Measurements from ENCODE around the gene ADARB1.

The ADARB1 gene

DNA sequence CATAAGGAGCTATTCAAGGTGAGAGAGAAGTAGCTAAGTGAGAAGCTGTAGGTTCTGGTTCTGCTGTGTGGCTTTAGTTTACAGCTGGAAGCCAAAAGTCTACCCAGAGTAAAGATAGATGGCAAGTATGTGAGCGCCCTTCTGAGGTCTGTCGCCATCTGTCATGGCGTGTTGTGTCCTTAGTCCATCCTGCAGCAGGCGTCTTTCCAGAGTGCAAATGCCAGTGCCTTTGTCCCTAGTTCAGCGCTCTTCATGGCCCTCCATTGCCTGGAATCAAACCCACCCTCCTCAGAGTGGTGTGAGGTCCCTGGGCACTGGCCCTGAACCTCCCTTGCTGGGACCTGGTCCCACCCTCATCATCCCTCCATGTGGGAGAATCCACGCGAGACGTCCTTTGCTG lies 96.6 kb downstream of the ADARB1 start:
- no peak overlapping the region for H3K4me3 ChIP-seq (replicated peaks; ENCODE audit: low read depth, low read length)
- TF ChIP-seq, protein P1, sequence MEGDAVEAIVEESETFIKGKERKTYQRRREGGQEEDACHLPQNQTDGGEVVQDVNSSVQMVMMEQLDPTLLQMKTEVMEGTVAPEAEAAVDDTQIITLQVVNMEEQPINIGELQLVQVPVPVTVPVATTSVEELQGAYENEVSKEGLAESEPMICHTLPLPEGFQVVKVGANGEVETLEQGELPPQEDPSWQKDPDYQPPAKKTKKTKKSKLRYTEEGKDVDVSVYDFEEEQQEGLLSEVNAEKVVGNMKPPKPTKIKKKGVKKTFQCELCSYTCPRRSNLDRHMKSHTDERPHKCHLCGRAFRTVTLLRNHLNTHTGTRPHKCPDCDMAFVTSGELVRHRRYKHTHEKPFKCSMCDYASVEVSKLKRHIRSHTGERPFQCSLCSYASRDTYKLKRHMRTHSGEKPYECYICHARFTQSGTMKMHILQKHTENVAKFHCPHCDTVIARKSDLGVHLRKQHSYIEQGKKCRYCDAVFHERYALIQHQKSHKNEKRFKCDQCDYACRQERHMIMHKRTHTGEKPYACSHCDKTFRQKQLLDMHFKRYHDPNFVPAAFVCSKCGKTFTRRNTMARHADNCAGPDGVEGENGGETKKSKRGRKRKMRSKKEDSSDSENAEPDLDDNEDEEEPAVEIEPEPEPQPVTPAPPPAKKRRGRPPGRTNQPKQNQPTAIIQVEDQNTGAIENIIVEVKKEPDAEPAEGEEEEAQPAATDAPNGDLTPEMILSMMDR (IDR thresholded peaks at IDR 0.05; ENCODE audit: low read length, missing control alignments): no peak
- no peak for DNase-seq (ENCODE audit: low read depth)

DNA sequence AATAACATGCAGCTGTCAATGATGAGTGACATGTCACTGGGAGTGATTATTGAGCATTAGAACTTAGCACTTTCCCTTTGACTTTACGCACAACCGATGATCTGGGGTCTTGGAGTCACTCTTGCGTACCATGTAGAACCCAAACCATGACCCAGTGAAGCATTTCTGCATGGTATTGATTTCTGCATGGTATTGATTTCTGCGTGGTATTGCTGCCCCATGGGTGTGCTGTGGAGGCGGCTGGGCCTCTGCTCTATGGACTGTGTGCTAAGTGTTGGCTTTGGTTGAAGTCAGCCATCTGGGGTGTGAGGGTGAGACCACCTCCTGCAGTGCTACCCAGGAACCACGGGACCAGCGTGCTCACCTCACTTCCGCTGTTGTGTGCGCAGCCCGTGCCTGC lies 98.0 kb downstream of the ADARB1 start:
- TF ChIP-seq, protein P1 (IDR thresholded peaks at IDR 0.05; ENCODE audit: low read length, missing control alignments): no peak
- no peak for DNase-seq (ENCODE audit: low read depth)
- no peak overlapping the region for H3K4me3 ChIP-seq (replicated peaks; ENCODE audit: low read depth, low read length)

DNA sequence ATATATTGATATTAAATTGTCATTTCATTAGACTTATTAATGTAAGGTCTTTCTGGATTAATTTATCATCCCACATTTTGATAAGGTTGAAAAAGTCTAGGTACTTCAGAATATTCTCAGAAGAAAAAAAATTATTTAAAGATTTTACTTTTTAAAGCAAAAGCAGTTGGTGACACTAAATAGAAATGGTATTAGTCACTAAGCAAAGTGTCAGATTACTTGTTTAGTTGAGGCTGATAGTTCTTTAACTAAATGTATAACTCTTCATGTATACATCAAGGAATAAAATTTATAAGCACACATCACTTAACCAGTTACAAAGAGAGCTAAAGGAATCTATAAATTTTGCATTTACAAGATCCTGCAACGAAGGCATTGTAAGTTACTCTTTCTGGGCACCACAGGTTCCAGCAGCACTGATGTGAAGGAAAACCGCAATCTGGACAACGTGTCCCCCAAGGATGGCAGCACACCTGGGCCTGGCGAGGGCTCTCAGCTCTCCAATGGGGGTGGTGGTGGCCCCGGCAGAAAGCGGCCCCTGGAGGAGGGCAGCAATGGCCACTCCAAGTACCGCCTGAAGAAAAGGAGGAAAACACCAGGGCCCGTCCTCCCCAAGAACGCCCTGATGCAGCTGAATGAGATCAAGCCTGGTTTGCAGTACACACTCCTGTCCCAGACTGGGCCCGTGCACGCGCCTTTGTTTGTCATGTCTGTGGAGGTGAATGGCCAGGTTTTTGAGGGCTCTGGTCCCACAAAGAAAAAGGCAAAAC lies 101.1 kb downstream of the ADARB1 start:
- H3K4me3 ChIP-seq (replicated peaks; ENCODE audit: low read depth, low read length): no peak overlapping the region
- TF ChIP-seq, protein P1 (IDR thresholded peaks at IDR 0.05; ENCODE audit: low read length, missing control alignments): no peak
- no peak for DNase-seq (ENCODE audit: low read depth)

DNA sequence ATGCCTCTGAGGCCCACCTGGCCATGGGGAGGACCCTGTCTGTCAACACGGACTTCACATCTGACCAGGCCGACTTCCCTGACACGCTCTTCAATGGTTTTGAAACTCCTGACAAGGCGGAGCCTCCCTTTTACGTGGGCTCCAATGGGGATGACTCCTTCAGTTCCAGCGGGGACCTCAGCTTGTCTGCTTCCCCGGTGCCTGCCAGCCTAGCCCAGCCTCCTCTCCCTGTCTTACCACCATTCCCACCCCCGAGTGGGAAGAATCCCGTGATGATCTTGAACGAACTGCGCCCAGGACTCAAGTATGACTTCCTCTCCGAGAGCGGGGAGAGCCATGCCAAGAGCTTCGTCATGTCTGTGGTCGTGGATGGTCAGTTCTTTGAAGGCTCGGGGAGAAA lies 101.8 kb downstream of the ADARB1 start:
- no peak overlapping the region for H3K4me3 ChIP-seq (replicated peaks; ENCODE audit: low read depth, low read length)
- DNase-seq (ENCODE audit: low read depth): no peak
- TF ChIP-seq, protein P1 (IDR thresholded peaks at IDR 0.05; ENCODE audit: low read length, missing control alignments): no peak

DNA sequence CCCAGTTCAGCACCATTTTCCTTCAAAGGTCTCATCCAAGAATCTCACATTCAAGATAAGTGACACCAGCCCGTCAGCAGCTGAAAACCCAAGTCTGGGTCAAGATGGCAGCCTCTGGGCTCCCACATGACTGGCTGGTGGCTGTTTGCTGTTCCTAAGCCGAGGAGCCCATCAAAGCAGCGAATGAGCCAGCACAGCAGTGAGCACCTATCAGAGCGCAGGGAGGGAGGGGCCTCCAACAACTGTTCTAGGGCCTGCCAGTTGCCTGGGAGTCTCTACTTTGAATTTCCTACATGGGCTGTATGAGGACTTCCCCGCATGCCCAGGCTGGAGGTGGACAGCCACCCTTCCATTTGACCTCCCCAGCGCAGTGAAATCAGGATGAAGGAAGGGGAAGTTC lies 102.7 kb downstream of the ADARB1 start:
- TF ChIP-seq, protein P1 (IDR thresholded peaks at IDR 0.05; ENCODE audit: low read length, missing control alignments): no peak
- no peak for DNase-seq (ENCODE audit: low read depth)

DNA sequence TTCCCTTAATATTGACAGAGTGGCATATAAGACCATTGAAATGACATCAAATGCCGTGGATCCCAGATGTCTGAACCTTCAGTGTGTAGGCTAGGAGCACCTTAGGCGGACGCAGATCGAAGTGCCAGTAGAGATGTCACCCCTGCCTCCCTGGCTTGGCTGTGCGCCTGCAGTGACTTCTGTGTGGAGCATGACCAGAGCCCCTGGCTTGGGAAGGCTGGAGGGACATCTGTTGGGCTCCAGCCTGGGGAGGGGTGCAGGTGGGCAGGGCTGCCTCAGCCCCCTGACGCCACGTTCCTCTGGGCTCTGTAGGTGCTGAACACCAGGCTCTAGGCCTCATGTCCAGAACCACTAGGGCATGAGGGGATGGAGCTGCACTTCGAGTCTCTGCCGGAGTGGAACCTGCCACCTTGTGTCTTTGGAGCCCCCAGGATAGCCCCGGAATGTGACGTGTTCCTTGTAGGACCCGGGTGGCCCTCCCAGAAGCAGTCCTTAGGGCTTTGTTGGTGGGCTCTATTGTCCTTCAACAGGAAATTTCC lies 103.8 kb downstream of the ADARB1 start:
- DNase-seq (ENCODE audit: low read depth): no peak
- no peak overlapping the region for H3K4me3 ChIP-seq (replicated peaks; ENCODE audit: low read depth, low read length)
- TF ChIP-seq, protein P1 (IDR thresholded peaks at IDR 0.05; ENCODE audit: low read length, missing control alignments): no peak

More for the DNA sequence above, 102.7 kb downstream of the ADARB1 start:
- H3K4me3 ChIP-seq (replicated peaks; ENCODE audit: low read depth, low read length): no peak overlapping the region

DNA sequence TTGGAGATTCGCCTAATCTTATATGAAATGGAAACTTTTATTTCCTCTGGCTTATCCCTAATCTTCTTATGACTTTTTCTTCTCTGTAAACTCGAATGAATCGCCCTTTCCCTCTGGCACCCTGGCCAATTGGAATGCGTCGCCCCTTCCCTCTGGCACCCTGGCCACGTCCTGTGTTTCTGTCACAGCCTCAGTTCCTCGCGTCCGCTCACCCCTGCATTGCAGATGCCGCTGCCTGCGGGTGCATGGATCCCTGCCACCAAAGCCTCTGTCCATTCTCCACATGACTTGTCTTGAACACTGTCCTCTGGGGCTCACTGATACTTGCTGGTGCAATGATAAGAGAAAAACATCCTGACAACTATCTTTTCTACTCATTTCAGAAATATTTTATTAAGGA lies 104.6 kb downstream of the ADARB1 start:
- DNase-seq (ENCODE audit: low read depth): no peak
- no peak overlapping the region for H3K4me3 ChIP-seq (replicated peaks; ENCODE audit: low read depth, low read length)
- TF ChIP-seq, protein P1 (IDR thresholded peaks at IDR 0.05; ENCODE audit: low read length, missing control alignments): no peak
